Measurements from ENCODE around the gene RRP1B. TPM values are rescaled to one million over a fixed set of nuclear protein-coding genes. Genes with fewer than 3 reads are reported as not detected.

RRP1B gene
- total RNA-seq, 2 experiments from 2014 or later = 105 to 106 TPM

GRCh38 chr21:43733529-43734071 is 74.2 kb downstream of the RRP1B start:
- POLR2A ChIA-PET = no interaction called here
- CTCF ChIA-PET = interaction anchor here (1.2 kb wide), 1 partner anchor 241 kb away, joined by 3 read pairs; no protein-coding TSS in a partner anchor

DNA sequence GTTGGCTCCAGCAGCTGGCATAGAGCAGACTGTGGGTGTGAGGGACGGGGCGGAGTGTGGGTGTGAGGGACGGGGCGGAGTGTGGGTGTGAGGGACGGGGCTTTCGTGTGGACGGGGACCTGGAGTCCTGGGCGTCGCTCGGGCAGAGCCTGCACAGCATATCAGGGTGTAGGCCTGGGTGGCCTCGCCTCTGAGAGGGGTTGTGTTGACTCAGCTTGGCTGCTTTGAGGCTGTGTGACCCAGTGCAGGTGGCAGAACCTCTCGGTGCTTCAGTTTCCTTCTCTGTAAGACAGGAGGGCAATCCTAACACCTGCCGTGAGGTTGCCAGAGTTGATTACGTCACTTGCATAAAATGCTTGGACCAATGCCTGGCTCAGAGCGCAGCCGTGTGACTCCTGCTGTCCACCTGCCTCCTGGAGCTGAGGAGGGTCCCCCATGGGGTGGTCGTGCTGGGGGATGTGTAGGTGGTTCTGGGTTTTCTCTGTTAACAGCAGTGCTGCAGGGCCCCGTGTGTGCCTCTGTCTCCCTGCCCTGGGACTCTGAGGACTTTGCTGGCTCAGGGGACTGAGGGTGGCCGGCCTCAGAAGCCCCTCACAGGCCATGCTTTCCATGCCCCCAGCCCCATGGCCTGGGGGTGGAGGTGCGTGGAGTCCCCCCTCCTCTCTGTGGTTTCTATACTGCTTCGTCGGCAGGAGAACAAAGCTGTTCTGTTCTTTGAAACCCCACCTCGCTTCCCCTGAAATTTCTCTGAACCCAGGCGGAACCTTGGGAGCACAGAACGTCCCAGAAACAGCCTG is 75.0 kb downstream of the RRP1B start:
- CTCF ChIA-PET = no interaction called here
- POLR2A ChIA-PET = no interaction called here

GRCh38 chr21:43734928-43735229 is 75.5 kb downstream of the RRP1B start:
- POLR2A ChIA-PET = no interaction called here

DNA sequence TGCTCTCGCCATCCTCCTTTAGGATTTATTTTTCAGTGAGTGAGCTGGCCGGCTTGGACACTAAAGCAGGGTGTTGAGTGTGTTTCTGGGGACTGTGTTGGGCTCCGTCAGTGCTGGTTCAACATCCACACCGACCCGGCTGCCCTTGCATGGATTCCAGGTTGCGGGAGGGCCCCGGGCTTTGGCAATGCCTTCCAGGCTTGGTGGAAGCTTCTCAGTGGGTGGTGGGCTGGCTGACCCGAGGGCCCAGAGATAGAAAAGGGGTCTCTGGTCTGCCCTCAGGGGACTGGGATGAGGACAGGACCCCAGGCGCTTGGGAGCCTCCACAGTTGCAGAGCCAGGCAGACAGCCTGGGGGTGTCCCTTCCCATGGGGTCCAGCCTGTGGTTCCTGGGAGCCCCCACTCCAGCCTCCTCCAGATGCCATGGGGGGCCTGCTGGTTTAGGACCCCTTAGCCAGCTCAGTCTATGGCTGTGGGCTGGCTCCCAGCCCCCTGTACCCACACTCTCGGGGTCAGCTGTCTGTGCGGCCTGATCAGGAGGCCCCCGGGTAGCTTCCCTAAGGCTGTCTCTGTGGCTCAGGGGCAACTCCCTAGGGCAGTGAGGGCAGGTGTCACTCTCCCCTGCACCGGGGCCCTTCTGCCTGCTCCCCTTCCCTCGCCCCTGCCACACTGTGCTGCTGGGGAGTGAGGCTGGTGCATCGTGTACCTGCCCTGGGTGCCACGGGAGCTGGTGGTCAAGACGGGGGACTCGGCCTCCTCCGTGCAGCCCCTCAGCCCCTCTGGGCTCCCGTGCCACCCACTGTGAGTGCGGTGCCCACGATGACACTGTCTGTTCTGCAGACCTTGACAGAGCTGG is 76.1 kb downstream of the RRP1B start:
- ChIA-PET POLR2A (no interaction called here), CTCF (interaction anchor here (0.5 kb wide), 1 partner anchor 77 kb away, joined by 3 read pairs; no protein-coding TSS in a partner anchor)

More at GRCh38 chr21:43734928-43735229, 75.5 kb downstream of the RRP1B start:
- CTCF ChIA-PET = no interaction called here

DNA sequence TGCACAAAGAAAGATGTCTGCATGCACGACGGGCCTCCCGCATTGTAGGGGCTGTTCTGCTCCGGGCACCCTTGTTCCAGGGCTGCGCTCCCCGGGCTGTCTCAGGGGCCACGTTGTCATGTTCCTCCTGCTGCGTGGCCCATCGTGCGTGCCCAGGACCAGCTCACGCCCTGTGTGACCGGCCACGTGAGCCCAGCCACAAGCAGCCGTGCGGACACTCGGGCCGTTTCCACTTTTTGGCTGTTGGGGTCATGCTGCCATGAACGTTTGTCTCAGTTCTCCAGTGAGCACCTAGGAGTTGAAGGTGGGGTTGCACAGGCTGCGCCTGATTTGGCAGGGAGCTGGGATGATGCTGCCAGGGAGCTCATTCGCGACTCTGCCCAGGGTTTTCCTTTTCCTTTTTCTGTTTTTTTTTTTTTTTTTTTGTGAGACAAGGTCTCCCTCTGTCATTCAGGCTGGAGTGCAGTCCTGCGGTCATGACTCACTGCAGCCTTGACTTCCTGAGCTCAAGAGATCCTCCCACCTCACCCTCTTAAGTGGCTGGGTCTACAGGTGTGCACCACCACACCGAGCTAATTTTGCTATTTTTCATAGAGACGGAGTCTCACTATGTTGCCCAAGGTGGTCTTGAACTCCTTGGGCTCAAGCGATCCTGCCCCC is 77.0 kb downstream of the RRP1B start:
- ChIA-PET POLR2A (no interaction called here), CTCF (interaction anchor here (0.6 kb wide), 1 partner anchor 12 kb away, joined by 3 read pairs; no protein-coding TSS in a partner anchor)

DNA sequence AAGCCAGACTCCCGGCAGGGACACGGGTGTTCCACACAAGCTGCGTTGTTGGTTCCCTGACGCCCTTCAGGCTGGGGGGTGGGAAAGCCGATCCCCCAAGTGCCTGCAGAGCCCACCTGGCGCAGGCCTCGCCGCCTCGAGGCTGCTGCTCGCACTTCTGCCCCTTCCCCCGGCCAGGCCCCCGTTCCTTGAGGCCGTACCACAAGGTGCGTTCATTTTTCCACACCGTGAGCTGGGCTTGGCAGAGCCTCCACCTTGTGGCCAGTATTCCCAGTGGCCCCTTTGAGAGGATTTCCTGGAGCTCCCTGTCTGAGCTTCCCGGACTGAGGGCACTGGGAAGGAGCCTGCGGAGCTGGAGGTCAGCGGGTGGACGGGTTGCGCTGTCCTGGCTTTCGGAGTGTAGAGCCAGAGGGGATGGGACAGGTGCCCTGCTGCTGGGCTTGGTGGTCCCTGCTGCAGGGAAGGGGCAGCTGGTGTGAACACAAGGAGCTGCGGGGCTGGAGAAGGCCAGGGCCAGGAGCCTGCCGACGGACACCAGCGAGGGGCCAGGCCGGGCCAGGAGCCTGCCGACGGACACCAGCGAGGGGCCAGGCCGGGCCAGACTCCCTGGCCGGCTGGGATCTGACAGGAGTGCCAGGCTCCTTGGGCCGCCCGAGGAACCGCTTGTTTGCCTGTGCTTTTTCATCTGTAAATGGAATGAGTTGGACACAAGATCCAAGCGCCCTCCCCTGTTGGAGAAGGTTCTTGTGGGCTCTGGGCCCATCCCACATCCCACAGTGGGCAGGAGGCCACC is 78.0 kb downstream of the RRP1B start:
- CTCF ChIA-PET = no interaction called here
- POLR2A ChIA-PET = no interaction called here

DNA sequence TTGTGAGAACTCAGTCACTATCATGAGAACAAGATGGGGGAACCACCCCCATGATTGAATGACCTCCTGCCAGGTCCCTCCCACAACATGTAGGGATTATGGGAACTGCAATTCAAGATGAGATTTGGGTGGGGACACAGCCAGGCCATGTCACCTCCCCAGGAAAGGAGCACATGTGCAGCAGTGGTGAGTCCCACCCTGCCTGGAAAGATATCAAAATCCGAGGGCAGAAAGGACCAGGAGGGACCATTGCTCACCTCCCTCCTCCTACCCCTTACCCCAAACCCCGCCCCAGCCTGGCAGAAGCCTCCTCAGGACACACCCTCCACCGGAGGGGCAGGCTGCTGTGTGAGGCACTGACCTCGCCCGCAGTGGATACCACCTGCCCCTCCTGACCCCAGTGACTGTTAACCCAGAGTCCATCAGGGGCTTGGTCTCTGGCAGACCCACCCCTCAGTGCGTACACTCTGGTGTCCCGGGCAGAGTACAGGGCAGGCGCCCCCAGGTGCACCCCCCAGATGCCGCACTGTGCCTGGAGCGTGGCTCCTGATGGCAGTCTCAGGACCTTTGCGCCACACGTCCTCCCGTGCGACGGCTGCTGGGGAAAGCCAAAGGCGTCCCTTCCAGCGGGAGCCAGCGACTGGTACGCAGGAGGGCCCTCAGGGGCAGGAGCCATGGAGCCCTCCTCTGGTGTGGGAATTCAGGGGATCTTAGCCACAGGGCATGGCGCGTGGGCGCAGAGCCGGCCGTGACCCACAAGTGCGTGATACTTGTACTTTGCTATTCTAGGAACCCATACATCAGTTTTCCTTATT is 80.5 kb downstream of the RRP1B start:
- POLR2A ChIA-PET = no interaction called here
- CTCF ChIA-PET = no interaction called here

DNA sequence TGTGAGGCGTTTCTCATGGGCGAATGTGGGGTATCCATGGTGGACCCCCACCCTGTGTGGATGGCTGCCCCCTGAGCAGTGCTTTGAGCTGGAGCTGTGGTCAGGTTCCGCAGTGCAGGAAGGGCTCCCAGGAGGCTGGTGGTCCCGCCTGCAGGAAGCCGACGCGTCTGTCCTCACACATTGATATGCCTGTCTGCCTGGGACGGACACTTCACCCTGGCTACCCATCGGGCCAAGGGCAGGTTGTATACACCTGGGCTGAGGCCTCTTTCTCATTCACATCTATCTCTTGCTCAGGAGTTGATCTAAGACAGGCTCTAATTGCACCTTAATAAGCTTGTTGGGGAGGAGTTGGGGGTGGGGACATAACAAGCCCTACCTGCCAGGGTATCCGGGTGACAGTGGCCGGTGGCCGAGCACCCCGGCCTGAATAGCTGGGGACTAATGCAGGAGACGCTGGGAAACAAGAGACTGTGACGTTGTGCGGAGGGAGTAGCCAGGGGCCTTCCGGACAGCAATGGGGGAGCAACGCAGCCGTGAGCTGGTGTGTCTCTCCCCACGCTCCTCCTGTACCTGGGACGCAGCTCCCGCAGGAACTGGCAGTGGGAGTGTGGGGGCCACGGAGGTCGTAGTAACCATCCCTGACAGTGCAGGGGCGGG is 81.3 kb downstream of the RRP1B start:
- ChIA-PET POLR2A (no interaction called here), CTCF (no interaction called here)

DNA sequence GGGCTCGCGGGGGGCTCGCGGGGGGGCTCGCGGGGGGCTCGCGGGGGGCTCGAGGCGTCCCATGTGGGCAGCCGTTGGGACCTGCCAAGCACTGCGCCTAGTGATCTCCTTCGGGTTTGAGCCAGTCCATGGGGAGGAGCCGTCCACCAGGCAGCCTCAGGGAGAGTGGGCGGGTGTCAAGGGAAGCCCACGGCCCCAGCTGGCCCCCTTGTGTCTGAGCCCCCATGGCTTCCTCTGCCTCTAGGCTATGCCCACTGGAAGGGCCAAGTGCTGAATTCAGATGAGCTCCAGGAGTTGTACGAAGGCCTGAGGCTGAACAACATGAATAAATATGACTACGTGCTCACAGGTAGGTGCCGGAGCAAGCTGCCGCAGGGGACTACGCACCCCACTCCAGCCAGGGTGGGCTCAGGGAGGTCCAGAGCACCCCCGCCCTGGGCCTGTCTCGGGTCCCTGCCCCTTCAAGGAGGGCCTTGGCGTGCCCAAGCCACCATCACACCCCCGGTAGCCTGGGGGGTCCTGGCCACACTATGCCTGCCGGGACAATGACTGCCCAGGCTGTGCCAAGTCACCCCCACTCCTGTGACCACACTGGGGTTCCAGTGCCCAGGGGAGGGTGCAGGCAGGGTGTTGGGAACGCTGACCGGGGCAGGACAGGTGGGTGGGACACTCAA is 82.2 kb downstream of the RRP1B start:
- CTCF ChIA-PET = no interaction called here
- POLR2A ChIA-PET = no interaction called here

GRCh38 chr21:43743947-43744346 is 84.6 kb downstream of the RRP1B start:
- ChIA-PET CTCF (no interaction called here), POLR2A (no interaction called here)

GRCh38 chr21:43744725-43745124 is 85.4 kb downstream of the RRP1B start:
- POLR2A ChIA-PET = no interaction called here
- CTCF ChIA-PET = no interaction called here

Other genes starting within 250 kb of the RRP1B start
- gene SIK1, start 232.4 kb upstream of the RRP1B start, total RNA-seq = 1 to 10 TPM; 5.5 to 8.8 TPM
- gene HSF2BP, start 72 bp upstream of the RRP1B start, total RNA-seq = 1 to 10 TPM in 1 of 2 experiments, under 1 TPM in 1; 0.63 to 1.4 TPM
- gene PDXK, start 59.6 kb downstream of the RRP1B start, total RNA-seq = 100 to 1,000 TPM; 113 to 115 TPM
- gene CSTB, start 116.7 kb downstream of the RRP1B start, total RNA-seq = 10 to 100 TPM; 44.0 to 44.1 TPM
- 10 to 100 TPM; 88.7 to 92.9 TPM for gene RRP1, start 130.0 kb downstream of the RRP1B start, total RNA-seq
- 10 to 100 TPM; 66.7 to 69.0 TPM for gene AGPAT3, start 205.7 kb downstream of the RRP1B start, total RNA-seq